GM21381 (cell line): Measurements from ENCODE around the gene PRKD1.

Experiments used
- ATAC-seq: cut with Tn5 transposase; IDR thresholded peaks from one replicate; pipeline ENCODE4 v1.9.1; 2021; ENCODE audit warnings: mild to moderate bottlenecking, moderate library complexity; ENCODE audit not compliant: unreplicated experiment

The PRKD1 gene

GRCh38 chr14:29927376-29928116 is at the start of gene PRKD1:
TSS of gene PRKD1 (minus strand) at chr14:29927847.
- ATAC-seq: peak; percentile 48

- ATAC-seq: no peak
These were observed 43.5 kb upstream of the PRKD1 start for GRCh38 chr14:29971101-29971500.

GRCh38 chr14:29955087-29955486 is 27.4 kb upstream of the PRKD1 start:
- no peak for ATAC-seq

GRCh38 chr14:29953501-29953900 is 25.9 kb upstream of the PRKD1 start:
- no peak for ATAC-seq

- ATAC-seq: no peak
These were observed 16.4 kb upstream of the PRKD1 start for GRCh38 chr14:29944091-29944490.

GRCh38 chr14:29941401-29941800 is 13.8 kb upstream of the PRKD1 start:
- no peak for ATAC-seq

- no peak for ATAC-seq
These were observed 12.8 kb upstream of the PRKD1 start for GRCh38 chr14:29940482-29940881.

- no peak for ATAC-seq
These were observed 9.5 kb upstream of the PRKD1 start for GRCh38 chr14:29937116-29937515.

- no peak for ATAC-seq
These were observed 2.6 kb upstream of the PRKD1 start for GRCh38 chr14:29930283-29930682.

GRCh38 chr14:29928117-29928640 is 532 bp upstream of the PRKD1 start:
- no peak for ATAC-seq

GRCh38 chr14:29926701-29927375 is 809 bp downstream of the PRKD1 start:
- peak; percentile 41 for ATAC-seq

GRCh38 chr14:29926228-29926627 is 1.4 kb downstream of the PRKD1 start:
- no peak for ATAC-seq

GRCh38 chr14:29925736-29926135 is 1.9 kb downstream of the PRKD1 start:
- ATAC-seq: no peak

GRCh38 chr14:29925101-29925722 is 2.4 kb downstream of the PRKD1 start:
- no peak for ATAC-seq

GRCh38 chr14:29919845-29920244 is 7.8 kb downstream of the PRKD1 start:
- no peak for ATAC-seq

GRCh38 chr14:29918981-29919380 is 8.7 kb downstream of the PRKD1 start:
- no peak for ATAC-seq

- ATAC-seq: no peak
These were observed 14.1 kb downstream of the PRKD1 start for GRCh38 chr14:29913566-29913965.

GRCh38 chr14:29911810-29912209 is 15.8 kb downstream of the PRKD1 start:
- no peak for ATAC-seq

GRCh38 chr14:29908652-29909577 is 18.7 kb downstream of the PRKD1 start:
- ATAC-seq: no peak

GRCh38 chr14:29906256-29906870 is 21.3 kb downstream of the PRKD1 start:
- ATAC-seq: no peak
